Gastroesophageal sphincter (tissue), 4 donors: ENCODE results near the gene NEMP1. TPM values are rescaled to one million over a fixed set of nuclear protein-coding genes. Genes with fewer than 3 reads are reported as not detected.

Source experiments
- ATAC-seq: fragments of 150-250 bp; one replicate; pipeline ENCODE4 v1.9.1; 2016; ENCODE audit warnings: mild to moderate bottlenecking, moderate library complexity
- H3K27ac ChIP-seq, 4 donors: fragments of 200-600 bp; sonication (generic) in 3 of 4; 1 replicate in 3 of 4; 2 replicates in 1 of 4; pipeline ENCODE4 v1.5.1; 2016 to 2019
- H3K27me3 ChIP-seq: fragments of 200-600 bp; sonication (generic); one replicate; pipeline ENCODE4 v1.5.1; 2019
- H3K36me3 ChIP-seq, 2 donors: fragments of 200-600 bp; sonication (generic); one replicate each; pipeline ENCODE4 v1.5.1; 2019; ENCODE audit warnings: control low read depth in 1 of 2
- H3K4me1 ChIP-seq, 3 donors: fragments of 200-600 bp; sonication (generic); 1 replicate in 2 of 3; 2 replicates in 1 of 3; pipeline ENCODE4 v1.5.1; 2016 to 2019; ENCODE audit warnings: control low read depth in 2 of 3
- H3K4me3 ChIP-seq, 2 donors: fragments of 200-600 bp; sonication (generic); one replicate each; pipeline ENCODE4 v1.5.1; 2019; ENCODE audit warnings: mild to moderate bottlenecking in 1 of 2, moderate library complexity in 1 of 2
- H3K9me3 ChIP-seq, 3 donors: fragments of 200-600 bp; sonication (generic); one replicate each; pipeline ENCODE4 v1.5.1; 2017 to 2019; ENCODE audit warnings: control low read depth in 2 of 3
- CTCF ChIP-seq, 4 experiments: fragments of 200-600 bp in 2 of 4; fragments of 450-650 bp in 2 of 4; sonication (generic) in 1 of 4; IDR thresholded peaks; one replicate each; pipeline ENCODE4 v1.5.1; 2017 to 2019; ENCODE audit warnings: antibody characterized with exemption in 4 of 4, mild to moderate bottlenecking in 2 of 4, moderate library complexity in 2 of 4
- EP300 ChIP-seq: sonication (generic); formaldehyde crosslinking; IDR thresholded peaks from one replicate; pipeline ENCODE4 v1.6.1; 2017; ENCODE audit warnings: antibody characterized with exemption, mild to moderate bottlenecking
- POLR2A ChIP-seq, 2 donors: fragments of 450-650 bp; IDR thresholded peaks; one replicate each; pipeline ENCODE4 v1.6.1; 2017; ENCODE audit warnings: antibody characterized with exemption in 2 of 2, mild to moderate bottlenecking in 2 of 2, moderate library complexity in 1 of 2
- POLR2AphosphoS5 ChIP-seq: sonication (generic); formaldehyde crosslinking; IDR thresholded peaks from one replicate; pipeline ENCODE4 v1.6.1; 2017; ENCODE audit warnings: antibody characterized with exemption
- WGBS, 2 donors: methylation state at CpG; one replicate each; pipeline ENCODE4 v1.1.5; 2018; ENCODE audit warnings: low coverage in 1 of 2; 5-methylcytosine and 5-hydroxymethylcytosine counted together
- total RNA-seq, 4 donors: library from RNA; depleted of rRNA; stranded (reverse); fragments of >200 nt; gene quantifications; one replicate each; pipeline ENCODE4 v1.1.0, GENCODE V29; 2016

NEMP1 gene
- total RNA-seq, 4 donors from 2014 or later: 11.8 to 14.9 (median 12.7) TPM

- Histone ChIP-seq H3K27ac (peak overlapping the region; percentile 68 to 100 (median 100)), H3K27me3 (no peaks in the 10 kb centered on the region), H3K9me3 (no peaks in the 10 kb centered on the region), H3K4me1 (peaks cover 5 to 75% (median 44%) of the 10 kb centered on the region in 3 donors), H3K4me3 (peak overlapping the region; percentile 55 to 95), H3K36me3 (peaks cover 0 to 43% of the 10 kb centered on the region in 2 donors)
- ATAC-seq: no peak
- TF ChIP-seq CTCF (IDR thresholded peaks at IDR 0.05): no peak
- no peak for TF ChIP-seq POLR2AphosphoS5
- no peak for TF ChIP-seq POLR2A (IDR thresholded peaks at IDR 0.05)
- TF ChIP-seq EP300: no peak
- 20 to 22% methylated on average over 1 to 2 of the region's 6 CpGs for WGBS, 2 donors
Measured at GRCh38 chr12:57090490-57090889, 11.9 kb upstream of the NEMP1 start.

- Histone ChIP-seq H3K9me3 (no peaks in the 10 kb centered on the region), H3K27ac (peak overlapping the region; percentile 68 to 100 (median 100)), H3K4me1 (peaks cover 5 to 72% (median 44%) of the 10 kb centered on the region in 3 donors), H3K27me3 (no peaks in the 10 kb centered on the region), H3K4me3 (peak overlapping the region; percentile 55 to 95), H3K36me3 (peaks cover 0 to 33% of the 10 kb centered on the region in 2 donors)
- TF ChIP-seq EP300 (no peak), POLR2A (IDR thresholded peaks at IDR 0.05) (peak in 1 of 2 donors; percentile 40), POLR2AphosphoS5 (peak; percentile 43)
- WGBS, 2 donors: 1% methylated on average over 23 to 24 of the region's 45 CpGs
- no peak for ATAC-seq
Measured at GRCh38 chr12:57089271-57090245, 11.0 kb upstream of the NEMP1 start.

- Histone ChIP-seq H3K9me3 (no peaks in the 10 kb centered on the region), H3K36me3 (peaks cover 0 to 27% of the 10 kb centered on the region in 2 donors), H3K4me3 (peak within 1 kb of the TSS; percentile 77 to 95), H3K4me1 (peaks cover 3 to 62% (median 34%) of the 10 kb centered on the region in 3 donors), H3K27ac (peak within 1 kb of the TSS; percentile 91 to 100 (median 100)), H3K27me3 (no peaks in the 10 kb centered on the region)
- WGBS, 2 donors: 0 to 1% methylated on average over 4 to 25 of the region's 91 CpGs
- ATAC-seq: peak; percentile 83
- TF ChIP-seq POLR2A (IDR thresholded peaks at IDR 0.05): peak; percentile 71
- no peak for TF ChIP-seq EP300
- TF ChIP-seq CTCF (IDR thresholded peaks at IDR 0.05): peak in 1 of 4 experiments; percentile 0
- peak; percentile 98 for TF ChIP-seq POLR2AphosphoS5
Measured at GRCh38 chr12:57088354-57089270, 10.0 kb upstream of the NEMP1 start, which contains the start of gene NAB2. TSS of gene NAB2 (plus strand) at chr12:57089114. CDS start at chr12:57089272, 158 bp downstream.

GRCh38 chr12:57087691-57088353, 9.2 kb upstream of the NEMP1 start:
- Histone ChIP-seq H3K4me3 (peak overlapping the region; percentile 77 to 95), H3K9me3 (no peaks in the 10 kb centered on the region), H3K27me3 (no peaks in the 10 kb centered on the region), H3K27ac (peak overlapping the region; percentile 91 to 100 (median 100)), H3K36me3 (peaks cover 0 to 19% of the 10 kb centered on the region in 2 donors), H3K4me1 (peaks cover 0 to 54% (median 26%) of the 10 kb centered on the region in 3 donors)
- 0% methylated on average over 2 of the region's 37 CpGs; no CpG with 5 or more reads in 1 of the 2 donors for WGBS, 2 donors
- TF ChIP-seq EP300 (no peak), POLR2AphosphoS5 (peak; percentile 83), POLR2A (IDR thresholded peaks at IDR 0.05) (peak; percentile 30 to 33), CTCF (IDR thresholded peaks at IDR 0.05) (peak in 1 of 4 experiments; percentile 24)
- peak; percentile 62 for ATAC-seq
